ENCODE measurements around the gene ARV1. TPM values are rescaled to one million over a fixed set of nuclear protein-coding genes. Genes with fewer than 3 reads are reported as not detected.

ARV1 gene
- total and polyA plus RNA-seq, 2 of the 13 experiments (the other 11 are each of a cell fraction or from before 2014, with no cell fraction given), result 13.0 to 15.2 TPM

DNA sequence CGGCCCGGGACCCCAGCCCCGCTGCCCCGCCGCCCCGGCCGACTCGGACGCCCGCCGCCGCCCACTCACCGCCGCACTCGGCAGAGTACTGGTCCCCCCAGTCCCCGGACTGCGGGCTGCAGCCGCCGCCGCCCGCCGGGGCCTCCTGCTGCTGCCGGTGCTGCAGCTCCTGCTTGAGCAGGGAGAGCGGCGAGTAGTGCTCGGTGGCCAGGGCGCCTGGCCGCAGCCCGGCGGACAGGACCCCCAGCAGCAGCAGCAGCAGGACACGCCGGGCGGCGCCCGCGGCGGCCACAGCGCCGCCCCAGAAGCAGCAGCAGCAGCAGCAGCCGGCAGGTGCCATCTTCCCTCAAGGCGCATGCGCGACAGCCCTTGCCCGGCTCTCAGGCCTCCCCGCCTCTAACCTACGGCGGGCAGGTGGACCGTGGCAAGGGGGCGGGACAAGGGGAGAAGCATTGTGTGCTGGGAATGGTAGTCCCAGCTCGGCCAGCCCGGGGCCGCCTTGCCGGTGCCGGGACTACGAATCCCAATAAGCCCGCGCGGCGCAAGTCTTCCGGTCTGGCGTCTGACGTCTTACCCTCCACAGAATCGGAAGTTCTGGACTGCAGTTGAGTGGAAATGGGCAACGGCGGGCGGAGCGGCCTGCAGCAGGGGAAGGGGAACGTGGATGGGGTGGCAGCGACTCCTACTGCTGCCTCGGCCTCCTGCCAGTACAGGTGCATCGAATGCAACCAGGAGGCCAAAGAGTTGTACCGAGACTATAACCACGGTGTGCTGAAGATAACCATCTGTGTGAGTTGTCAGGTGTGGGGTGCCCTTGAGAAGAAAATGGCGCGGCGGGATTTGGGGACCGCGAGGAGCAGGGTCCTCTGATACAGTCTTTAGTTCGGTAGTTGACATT lies at the start of gene ARV1, which contains the start of gene TTC13 (continued):
- TF ChIP-seq, protein P1, sequence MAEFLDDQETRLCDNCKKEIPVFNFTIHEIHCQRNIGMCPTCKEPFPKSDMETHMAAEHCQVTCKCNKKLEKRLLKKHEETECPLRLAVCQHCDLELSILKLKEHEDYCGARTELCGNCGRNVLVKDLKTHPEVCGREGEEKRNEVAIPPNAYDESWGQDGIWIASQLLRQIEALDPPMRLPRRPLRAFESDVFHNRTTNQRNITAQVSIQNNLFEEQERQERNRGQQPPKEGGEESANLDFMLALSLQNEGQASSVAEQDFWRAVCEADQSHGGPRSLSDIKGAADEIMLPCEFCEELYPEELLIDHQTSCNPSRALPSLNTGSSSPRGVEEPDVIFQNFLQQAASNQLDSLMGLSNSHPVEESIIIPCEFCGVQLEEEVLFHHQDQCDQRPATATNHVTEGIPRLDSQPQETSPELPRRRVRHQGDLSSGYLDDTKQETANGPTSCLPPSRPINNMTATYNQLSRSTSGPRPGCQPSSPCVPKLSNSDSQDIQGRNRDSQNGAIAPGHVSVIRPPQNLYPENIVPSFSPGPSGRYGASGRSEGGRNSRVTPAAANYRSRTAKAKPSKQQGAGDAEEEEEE (CRISPR knock-in tag; IDR thresholded peaks at IDR 0.05; ENCODE audit: borderline replicate concordance), result peak; percentile 56; the same call in 1 of the 2 replicates
- TF ChIP-seq KLF6 (CRISPR knock-in tag; IDR thresholded peaks at IDR 0.05) (peak; percentile 82), ASH2L (IDR thresholded peaks at IDR 0.05; ENCODE audit: insufficient read length, low read depth, low read length) (peak; percentile 82), TOE1 (CRISPR knock-in tag; IDR thresholded peaks at IDR 0.05) (0 out of 2 replicates have a peak, but pooled peaks have one; percentile 36), ZNF441 (CRISPR knock-in tag; IDR thresholded peaks at IDR 0.05; ENCODE audit: borderline replicate concordance) (peak; percentile 71; the same call in 1 of the 2 replicates), XRCC5 (optimal IDR thresholded peaks at IDR 0.05; ENCODE audit: low read length) (peak; percentile 80), GATA4 (IDR thresholded peaks at IDR 0.05; ENCODE audit: borderline replicate concordance, low read depth) (peak; percentile 45; the same call in 1 of the 2 replicates), HDAC6 (IDR thresholded peaks at IDR 0.05; ENCODE audit: low read depth, low read length) (no peak), NCOR1 (IDR thresholded peaks at IDR 0.05; ENCODE audit: borderline replicate concordance, low read length) (peak; percentile 35; the same call in 1 of the 2 replicates), MZF1 (CRISPR knock-in tag; IDR thresholded peaks at IDR 0.05; ENCODE audit: borderline replicate concordance) (no peak), ZNF225 (CRISPR knock-in tag; IDR thresholded peaks at IDR 0.05) (no peak), RBM39 (IDR thresholded peaks at IDR 0.05; ENCODE audit: low read depth, low read length, poor library complexity, severe bottlenecking) (peak; percentile 61), SIX1 (CRISPR knock-in tag; IDR thresholded peaks at IDR 0.05; ENCODE audit: borderline replicate concordance) (no peak), KDM5B (CRISPR knock-in tag; IDR thresholded peaks at IDR 0.05; ENCODE audit: borderline replicate concordance) (peak; percentile 74), ZNF24 (IDR thresholded peaks at IDR 0.05) (no peak), ZNF670 (CRISPR knock-in tag; IDR thresholded peaks at IDR 0.05; ENCODE audit: borderline replicate concordance) (no peak), ZNF124 (CRISPR knock-in tag; IDR thresholded peaks at IDR 0.05) (peak; percentile 79; the same call in 1 of the 2 replicates)
- TF ChIP-seq, protein P2, sequence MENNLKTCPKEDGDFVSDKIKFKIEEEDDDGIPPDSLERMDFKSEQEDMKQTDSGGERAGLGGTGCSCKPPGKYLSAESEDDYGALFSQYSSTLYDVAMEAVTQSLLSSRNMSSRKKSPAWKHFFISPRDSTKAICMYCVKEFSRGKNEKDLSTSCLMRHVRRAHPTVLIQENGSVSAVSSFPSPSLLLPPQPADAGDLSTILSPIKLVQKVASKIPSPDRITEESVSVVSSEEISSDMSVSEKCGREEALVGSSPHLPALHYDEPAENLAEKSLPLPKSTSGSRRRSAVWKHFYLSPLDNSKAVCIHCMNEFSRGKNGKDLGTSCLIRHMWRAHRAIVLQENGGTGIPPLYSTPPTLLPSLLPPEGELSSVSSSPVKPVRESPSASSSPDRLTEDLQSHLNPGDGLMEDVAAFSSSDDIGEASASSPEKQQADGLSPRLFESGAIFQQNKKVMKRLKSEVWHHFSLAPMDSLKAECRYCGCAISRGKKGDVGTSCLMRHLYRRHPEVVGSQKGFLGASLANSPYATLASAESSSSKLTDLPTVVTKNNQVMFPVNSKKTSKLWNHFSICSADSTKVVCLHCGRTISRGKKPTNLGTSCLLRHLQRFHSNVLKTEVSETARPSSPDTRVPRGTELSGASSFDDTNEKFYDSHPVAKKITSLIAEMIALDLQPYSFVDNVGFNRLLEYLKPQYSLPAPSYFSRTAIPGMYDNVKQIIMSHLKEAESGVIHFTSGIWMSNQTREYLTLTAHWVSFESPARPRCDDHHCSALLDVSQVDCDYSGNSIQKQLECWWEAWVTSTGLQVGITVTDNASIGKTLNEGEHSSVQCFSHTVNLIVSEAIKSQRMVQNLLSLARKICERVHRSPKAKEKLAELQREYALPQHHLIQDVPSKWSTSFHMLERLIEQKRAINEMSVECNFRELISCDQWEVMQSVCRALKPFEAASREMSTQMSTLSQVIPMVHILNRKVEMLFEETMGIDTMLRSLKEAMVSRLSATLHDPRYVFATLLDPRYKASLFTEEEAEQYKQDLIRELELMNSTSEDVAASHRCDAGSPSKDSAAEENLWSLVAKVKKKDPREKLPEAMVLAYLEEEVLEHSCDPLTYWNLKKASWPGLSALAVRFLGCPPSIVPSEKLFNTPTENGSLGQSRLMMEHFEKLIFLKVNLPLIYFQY (CRISPR knock-in tag; IDR thresholded peaks at IDR 0.05; ENCODE audit: borderline replicate concordance), result peak; percentile 24; the same call in 1 of the 2 replicates
- TF ChIP-seq, protein P3, sequence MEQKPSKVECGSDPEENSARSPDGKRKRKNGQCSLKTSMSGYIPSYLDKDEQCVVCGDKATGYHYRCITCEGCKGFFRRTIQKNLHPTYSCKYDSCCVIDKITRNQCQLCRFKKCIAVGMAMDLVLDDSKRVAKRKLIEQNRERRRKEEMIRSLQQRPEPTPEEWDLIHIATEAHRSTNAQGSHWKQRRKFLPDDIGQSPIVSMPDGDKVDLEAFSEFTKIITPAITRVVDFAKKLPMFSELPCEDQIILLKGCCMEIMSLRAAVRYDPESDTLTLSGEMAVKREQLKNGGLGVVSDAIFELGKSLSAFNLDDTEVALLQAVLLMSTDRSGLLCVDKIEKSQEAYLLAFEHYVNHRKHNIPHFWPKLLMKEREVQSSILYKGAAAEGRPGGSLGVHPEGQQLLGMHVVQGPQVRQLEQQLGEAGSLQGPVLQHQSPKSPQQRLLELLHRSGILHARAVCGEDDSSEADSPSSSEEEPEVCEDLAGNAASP (CRISPR knock-in tag; IDR thresholded peaks at IDR 0.05; ENCODE audit: borderline replicate concordance), result peak; percentile 52
- TF ChIP-seq, protein P4, sequence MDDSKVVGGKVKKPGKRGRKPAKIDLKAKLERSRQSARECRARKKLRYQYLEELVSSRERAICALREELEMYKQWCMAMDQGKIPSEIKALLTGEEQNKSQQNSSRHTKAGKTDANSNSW (CRISPR knock-in tag; IDR thresholded peaks at IDR 0.05; ENCODE audit: borderline replicate concordance), result peak; percentile 43; the same call in 1 of the 2 replicates

All from HepG2 (cell line).